T-helper 2 cell treated with Interferon-gamma antibody and Interleukin-4, amounts not matched to agents 5 μg/mL and 100 μg/mL, for 36 hours (primary cell): ENCODE data around the gene METTL15.
"Not testable (repeated sequence)": the region's sequence is repeated elsewhere in the genome, so short reads cannot be mapped to it uniquely, and the experiment has no call there.

Experiments used
- DNase-seq: peaks from one replicate; pipeline ENCODE4 v3.0.0; 2021; ENCODE audit warnings: low spot score
- H3K27ac Mint-ChIP-seq: one replicate; pipeline ENCODE4 v1.8.0; 2021; ENCODE audit warnings: mild to moderate bottlenecking, mixed read lengths
- H3K27me3 Mint-ChIP-seq: one replicate; pipeline ENCODE4 v1.8.0; 2021; ENCODE audit warnings: low read depth, mixed read lengths
- H3K36me3 Mint-ChIP-seq: one replicate; pipeline ENCODE4 v1.8.0; 2021; ENCODE audit warnings: low read depth, mixed read lengths
- H3K4me1 Mint-ChIP-seq: one replicate; pipeline ENCODE4 v1.8.0; 2021; ENCODE audit warnings: low read depth, mixed read lengths
- H3K4me3 Mint-ChIP-seq: one replicate; pipeline ENCODE4 v1.8.0; 2022; ENCODE audit warnings: mild to moderate bottlenecking, moderate library complexity, mixed read lengths
- H3K9me3 Mint-ChIP-seq: one replicate; pipeline ENCODE4 v1.8.0; 2021; ENCODE audit warnings: mixed read lengths

Gene METTL15

DNA sequence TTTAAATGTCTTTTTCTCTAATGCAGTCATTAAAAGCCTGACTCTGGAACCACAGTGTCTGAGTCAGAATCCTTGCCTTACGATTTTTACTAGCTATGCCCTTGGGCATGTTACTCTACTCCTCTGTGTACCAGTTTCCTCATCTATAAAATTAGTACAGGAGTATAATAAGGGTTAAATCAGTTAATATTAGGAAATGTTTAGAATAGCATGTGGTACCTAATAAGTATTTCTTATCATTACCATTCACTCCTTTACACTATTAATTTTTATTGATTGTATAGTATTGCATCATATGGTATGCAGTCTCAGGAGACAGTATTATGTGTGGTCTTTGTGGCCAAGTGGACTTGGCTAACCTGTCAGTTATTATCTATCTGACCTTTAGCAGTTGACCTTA is 68.2 kb downstream of the METTL15 start:
- Mint-ChIP-seq H3K4me3 (no peak overlapping the region), H3K4me1 (no peaks in the 10 kb centered on the region)

DNA sequence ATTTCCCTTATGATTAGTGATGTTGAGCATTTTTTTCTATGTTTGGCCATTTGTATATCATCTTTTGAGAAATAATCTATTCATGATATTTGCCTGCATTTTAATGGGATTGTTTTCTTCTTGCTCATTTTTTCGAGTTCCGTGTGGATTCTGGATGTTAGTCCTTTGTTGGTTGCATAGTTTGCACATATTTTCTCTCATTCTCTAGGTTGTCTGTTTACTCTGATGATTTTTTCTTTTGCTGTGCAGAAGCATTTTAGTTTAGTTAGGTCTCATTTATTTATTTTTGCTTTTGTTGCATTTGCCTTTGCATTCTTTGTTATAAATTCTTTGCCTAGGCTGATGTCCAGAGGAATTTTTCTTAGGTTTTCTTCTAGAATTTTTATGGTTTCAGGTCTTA is 87.3 kb downstream of the METTL15 start:
- no peaks in the 10 kb centered on the region for H3K4me1 Mint-ChIP-seq
- DNase-seq: no peak
- no peak overlapping the region for H3K27ac Mint-ChIP-seq
- no peaks in the 10 kb centered on the region for H3K27me3 Mint-ChIP-seq
- no peak overlapping the region for H3K4me3 Mint-ChIP-seq
- H3K36me3 Mint-ChIP-seq: peaks cover 19% of the 10 kb centered on the region
- H3K9me3 Mint-ChIP-seq: peaks cover 11% of the 10 kb centered on the region

More for the DNA sequence above, 68.2 kb downstream of the METTL15 start:
- H3K27me3 Mint-ChIP-seq: no peaks in the 10 kb centered on the region
- no peak for DNase-seq
- peaks cover 6% of the 10 kb centered on the region for H3K9me3 Mint-ChIP-seq
- H3K27ac Mint-ChIP-seq: no peak overlapping the region
- peaks cover 13% of the 10 kb centered on the region for H3K36me3 Mint-ChIP-seq

DNA sequence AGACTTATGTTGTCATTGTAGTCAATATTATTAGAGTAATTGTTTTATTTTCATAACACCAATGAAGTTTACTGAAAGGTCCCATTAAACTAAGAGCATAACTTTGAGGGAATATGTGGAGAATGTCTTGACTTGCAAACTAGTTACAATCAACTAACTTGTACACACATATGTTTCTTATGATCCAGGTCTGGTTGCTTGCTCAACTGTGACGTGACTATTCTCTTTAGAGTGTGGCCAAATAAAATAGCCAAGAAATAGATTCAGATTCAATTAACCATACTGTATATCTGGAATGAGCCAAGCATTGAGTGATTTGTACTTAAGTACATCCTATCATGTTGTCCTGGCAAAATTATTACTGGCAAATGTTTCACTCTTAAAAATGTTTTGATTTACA is 101.7 kb downstream of the METTL15 start:
- Mint-ChIP-seq H3K36me3 (peaks cover 11% of the 10 kb centered on the region), H3K4me1 (no peaks in the 10 kb centered on the region), H3K27ac (no peak overlapping the region), H3K4me3 (no peak overlapping the region), H3K9me3 (no peaks in the 10 kb centered on the region), H3K27me3 (no peaks in the 10 kb centered on the region)
- DNase-seq: no peak

DNA sequence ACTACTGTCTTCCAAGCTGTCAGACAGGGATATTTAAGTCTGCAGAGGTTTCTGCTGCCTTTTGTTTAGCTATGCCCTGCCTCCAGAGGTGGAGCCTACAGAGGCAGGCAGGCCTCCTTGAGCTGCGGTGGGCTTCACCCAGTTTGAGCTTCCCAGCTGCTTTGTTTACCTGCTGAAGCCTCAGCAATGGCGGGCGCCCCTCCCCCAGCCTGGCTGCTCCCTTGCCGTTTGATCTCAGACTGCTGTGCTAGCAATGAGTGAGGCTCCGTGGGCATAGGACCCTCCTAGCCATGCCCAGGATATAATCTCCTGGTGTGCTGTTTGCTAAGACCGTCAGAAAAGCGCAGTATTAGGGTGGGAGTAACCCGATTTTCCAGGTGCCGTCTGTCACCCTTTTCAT is 113.9 kb downstream of the METTL15 start:
- not testable (repeated sequence) for DNase-seq, H3K4me3 Mint-ChIP-seq, H3K4me1 Mint-ChIP-seq

DNA sequence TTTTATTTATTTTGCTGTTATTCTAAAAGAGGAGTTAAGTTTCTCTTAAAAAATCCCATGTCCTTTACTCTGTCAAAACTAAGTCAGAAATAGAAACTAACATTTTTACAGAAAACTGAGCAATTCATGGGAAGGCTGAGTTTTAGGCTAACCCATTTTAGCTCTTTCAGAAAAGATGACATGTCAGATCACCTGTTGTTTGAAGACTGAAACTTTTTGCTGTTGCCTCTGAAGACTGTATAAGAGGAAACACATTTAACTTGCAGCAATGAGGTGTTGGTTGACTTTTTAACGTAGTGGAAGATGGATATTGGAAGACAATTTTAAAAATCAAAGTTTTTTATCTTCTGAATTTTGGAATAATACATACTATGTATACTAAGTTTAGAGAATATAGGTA is 115.4 kb downstream of the METTL15 start:
- DNase-seq: no peak
- Mint-ChIP-seq H3K27ac (no peak overlapping the region), H3K9me3 (peaks cover 4% of the 10 kb centered on the region), H3K4me1 (peaks cover 4% of the 10 kb centered on the region), H3K4me3 (no peak overlapping the region), H3K27me3 (no peaks in the 10 kb centered on the region), H3K36me3 (peaks cover 5% of the 10 kb centered on the region)

More for the DNA sequence above, 113.9 kb downstream of the METTL15 start:
- peaks cover 13% of the 10 kb centered on the region for H3K36me3 Mint-ChIP-seq
- not testable (repeated sequence) for H3K27ac Mint-ChIP-seq, H3K27me3 Mint-ChIP-seq
- peaks cover 13% of the 10 kb centered on the region for H3K9me3 Mint-ChIP-seq

DNA sequence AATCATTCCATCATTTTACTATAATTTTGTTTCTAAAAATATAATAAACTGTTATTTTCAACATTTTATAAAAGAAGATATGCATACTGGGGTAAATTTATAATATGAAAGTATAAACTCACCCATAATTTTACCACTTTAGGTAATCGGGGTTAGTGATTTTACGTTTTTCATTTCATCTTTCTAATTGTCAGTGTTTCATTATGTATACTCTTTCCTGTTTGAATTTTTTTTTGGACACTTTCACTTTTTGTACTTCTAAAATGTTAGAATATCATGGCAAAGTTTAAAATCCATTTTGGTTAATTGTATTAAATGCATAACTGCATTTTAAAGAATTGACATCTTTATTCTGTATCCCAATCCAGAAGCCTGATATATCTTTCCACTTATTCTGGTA is 115.8 kb downstream of the METTL15 start:
- Mint-ChIP-seq H3K4me1 (peaks cover 4% of the 10 kb centered on the region), H3K27me3 (no peaks in the 10 kb centered on the region), H3K4me3 (no peak overlapping the region), H3K36me3 (peaks cover 5% of the 10 kb centered on the region), H3K9me3 (peaks cover 3% of the 10 kb centered on the region), H3K27ac (no peak overlapping the region)
- DNase-seq: no peak

DNA sequence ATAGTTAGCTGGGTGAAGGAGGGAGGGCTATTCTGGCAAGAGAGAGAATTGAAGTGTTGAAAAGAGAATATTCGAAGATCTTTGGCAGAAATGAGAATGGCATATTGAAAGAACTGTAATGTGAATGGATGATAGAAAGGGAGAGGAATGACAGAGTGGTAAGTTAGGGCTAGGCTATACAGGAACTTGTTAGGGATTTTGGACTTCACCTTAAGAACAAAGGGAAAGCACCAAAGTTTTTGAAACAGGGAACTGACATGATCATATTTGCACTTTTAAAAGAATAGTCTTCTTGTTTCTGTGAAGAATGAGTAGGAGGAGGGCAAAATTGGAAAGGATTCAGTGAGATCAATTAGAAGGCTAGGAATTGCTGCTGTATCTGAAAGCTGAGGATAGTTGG is 119.3 kb downstream of the METTL15 start:
- H3K36me3 Mint-ChIP-seq: no peaks in the 10 kb centered on the region
- H3K4me1 Mint-ChIP-seq: peaks cover 4% of the 10 kb centered on the region
- no peaks in the 10 kb centered on the region for H3K27me3 Mint-ChIP-seq
- DNase-seq: no peak
- no peaks in the 10 kb centered on the region for H3K9me3 Mint-ChIP-seq
- no peak overlapping the region for H3K4me3 Mint-ChIP-seq
- no peak overlapping the region for H3K27ac Mint-ChIP-seq

DNA sequence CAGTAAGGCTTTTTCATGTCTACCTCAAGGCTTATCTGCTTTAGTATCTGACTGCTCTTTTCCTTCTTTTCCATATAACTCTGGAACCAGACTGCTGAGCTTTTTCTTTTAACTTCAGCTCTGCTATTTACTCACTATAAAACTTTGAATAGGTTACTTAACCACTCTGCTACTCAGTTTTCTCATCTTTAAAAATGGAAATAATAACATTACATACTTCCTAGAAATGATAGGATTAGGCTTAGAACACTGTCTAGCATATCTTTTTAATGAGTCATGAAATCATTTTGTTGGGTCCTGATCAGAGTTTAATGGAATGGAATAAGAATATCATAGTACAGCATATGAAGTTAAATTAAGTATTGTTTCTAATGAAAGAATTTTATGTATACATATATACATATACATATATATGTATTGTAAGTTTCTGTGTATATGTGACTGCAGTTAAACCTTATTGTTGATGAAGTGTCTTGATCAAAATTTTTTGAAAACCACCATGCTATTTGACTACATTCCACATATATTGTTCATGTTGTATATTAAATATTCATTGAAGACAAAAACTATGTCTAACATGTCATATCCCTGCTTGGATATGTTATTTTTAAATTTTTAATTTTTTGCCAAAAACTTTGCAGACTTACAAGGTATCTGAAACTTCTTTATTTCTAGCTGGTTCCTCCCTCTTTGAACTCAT is 120.2 kb downstream of the METTL15 start:
- Mint-ChIP-seq H3K9me3 (no peaks in the 10 kb centered on the region), H3K27ac (no peak overlapping the region), H3K27me3 (no peaks in the 10 kb centered on the region), H3K4me3 (no peak overlapping the region), H3K4me1 (peaks cover 4% of the 10 kb centered on the region), H3K36me3 (no peaks in the 10 kb centered on the region)
- DNase-seq: no peak

DNA sequence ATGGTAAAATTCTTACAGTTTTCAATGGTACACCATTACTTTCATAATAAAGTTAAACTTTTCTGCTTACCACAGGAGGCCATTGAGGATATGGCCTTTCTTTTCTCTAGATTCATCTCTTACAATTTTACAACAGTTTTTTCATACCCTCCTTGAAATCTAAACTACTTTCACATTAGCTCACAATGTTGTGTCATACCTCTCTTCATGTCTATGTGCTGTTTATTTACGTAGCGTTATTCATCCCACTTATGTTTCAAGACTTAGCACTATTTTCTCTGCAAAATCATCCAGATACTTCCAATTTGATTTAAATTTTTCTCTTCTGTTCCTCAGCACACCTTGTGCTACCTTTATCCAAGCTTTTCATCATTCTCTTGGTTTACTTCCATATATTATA is 123.3 kb downstream of the METTL15 start:
- H3K9me3 Mint-ChIP-seq: peaks cover 2% of the 10 kb centered on the region
- H3K36me3 Mint-ChIP-seq: peaks cover under 1% of the 10 kb centered on the region
- H3K27me3 Mint-ChIP-seq: no peaks in the 10 kb centered on the region
- no peak for DNase-seq
- H3K4me3 Mint-ChIP-seq: no peak overlapping the region
- no peak overlapping the region for H3K27ac Mint-ChIP-seq
- no peaks in the 10 kb centered on the region for H3K4me1 Mint-ChIP-seq

DNA sequence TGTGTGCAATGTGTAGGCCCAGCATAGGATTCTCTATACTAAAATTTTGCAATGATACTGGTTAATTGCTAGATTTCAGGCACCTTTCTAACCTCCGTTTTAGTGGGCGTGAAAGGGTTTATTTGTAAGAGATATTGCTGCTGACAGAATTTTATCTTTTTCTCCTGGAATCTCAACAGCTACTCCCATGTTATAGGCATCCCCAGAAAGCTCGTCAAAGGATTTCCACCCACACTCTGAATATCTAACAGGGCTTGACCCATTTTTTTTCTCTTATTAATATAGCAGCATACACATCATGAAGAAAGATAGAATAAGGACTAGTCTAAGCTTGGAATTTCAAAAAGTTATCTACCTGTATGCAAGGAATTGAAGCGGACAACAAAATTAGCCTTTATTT is 124.5 kb downstream of the METTL15 start:
- Mint-ChIP-seq H3K4me1 (no peaks in the 10 kb centered on the region), H3K27ac (no peak overlapping the region), H3K4me3 (no peak overlapping the region), H3K9me3 (peaks cover 5% of the 10 kb centered on the region), H3K36me3 (peaks cover 5% of the 10 kb centered on the region), H3K27me3 (no peaks in the 10 kb centered on the region)
- no peak for DNase-seq

DNA sequence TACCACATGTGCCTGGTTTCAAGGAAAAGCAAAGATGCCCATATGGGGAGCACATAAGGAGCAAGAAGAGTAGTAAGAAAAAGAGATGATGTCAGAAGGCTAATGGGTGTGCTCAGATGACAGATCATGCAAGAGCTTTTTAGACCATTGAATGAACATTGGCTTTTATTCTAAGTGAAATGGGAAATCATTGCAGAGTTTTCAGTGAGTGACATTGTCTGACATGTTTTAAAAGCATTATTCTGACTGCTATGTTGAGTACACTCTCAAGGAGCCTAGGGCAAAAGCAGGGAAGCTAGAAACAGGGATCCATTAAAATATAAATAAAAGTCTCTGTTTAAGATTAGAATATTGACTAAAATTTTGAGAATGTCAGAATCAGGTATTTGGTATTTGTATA is 133.6 kb downstream of the METTL15 start:
- Mint-ChIP-seq H3K9me3 (no peaks in the 10 kb centered on the region), H3K36me3 (peaks cover 5% of the 10 kb centered on the region), H3K27me3 (no peaks in the 10 kb centered on the region), H3K4me1 (peaks cover 1% of the 10 kb centered on the region), H3K4me3 (no peak overlapping the region), H3K27ac (no peak overlapping the region)
- DNase-seq: no peak

DNA sequence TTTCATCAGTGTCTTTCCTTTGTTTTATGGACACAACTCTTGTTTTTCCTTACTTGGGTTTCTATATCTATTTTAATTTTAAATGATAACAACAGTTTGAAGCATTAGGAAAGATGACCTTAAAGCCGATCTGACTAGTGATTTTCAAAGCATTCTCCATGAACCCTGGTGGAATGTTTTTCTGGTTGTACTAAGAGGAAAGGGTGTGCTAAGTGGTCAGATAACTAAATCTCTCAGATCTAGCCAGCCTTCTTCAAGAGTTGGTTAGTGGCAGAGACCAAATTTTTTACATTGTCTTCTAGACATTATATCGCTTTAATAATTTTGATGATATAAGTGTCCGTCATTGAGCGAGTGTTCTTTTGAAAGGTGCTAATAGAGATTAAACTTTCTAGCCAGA is 134.4 kb downstream of the METTL15 start:
- H3K27me3 Mint-ChIP-seq: no peaks in the 10 kb centered on the region
- peaks cover 1% of the 10 kb centered on the region for H3K4me1 Mint-ChIP-seq
- no peak for DNase-seq
- H3K27ac Mint-ChIP-seq: no peak overlapping the region
- no peak overlapping the region for H3K4me3 Mint-ChIP-seq
- peaks cover 2% of the 10 kb centered on the region for H3K36me3 Mint-ChIP-seq
- H3K9me3 Mint-ChIP-seq: no peaks in the 10 kb centered on the region

DNA sequence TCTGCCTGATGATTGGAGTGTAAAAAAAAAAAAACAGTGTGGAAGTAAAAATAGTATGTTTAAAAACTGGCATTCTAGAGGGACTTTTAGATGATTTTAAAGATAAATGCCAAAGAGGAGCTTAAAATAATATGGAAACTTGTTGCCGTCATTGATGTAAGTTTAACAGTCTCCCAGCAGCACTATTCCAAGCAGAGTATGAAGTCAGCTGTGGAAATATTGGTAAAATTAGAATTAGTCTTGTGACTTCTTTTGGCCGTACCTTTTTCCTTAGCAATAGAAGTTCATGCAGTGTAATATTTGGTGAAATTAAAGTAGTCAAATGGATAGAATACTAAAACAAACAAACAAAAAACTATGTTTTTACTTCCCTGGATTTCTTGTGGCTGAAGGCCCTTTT is 134.9 kb downstream of the METTL15 start:
- Mint-ChIP-seq H3K36me3 (peaks cover 2% of the 10 kb centered on the region), H3K27me3 (no peaks in the 10 kb centered on the region)

DNA sequence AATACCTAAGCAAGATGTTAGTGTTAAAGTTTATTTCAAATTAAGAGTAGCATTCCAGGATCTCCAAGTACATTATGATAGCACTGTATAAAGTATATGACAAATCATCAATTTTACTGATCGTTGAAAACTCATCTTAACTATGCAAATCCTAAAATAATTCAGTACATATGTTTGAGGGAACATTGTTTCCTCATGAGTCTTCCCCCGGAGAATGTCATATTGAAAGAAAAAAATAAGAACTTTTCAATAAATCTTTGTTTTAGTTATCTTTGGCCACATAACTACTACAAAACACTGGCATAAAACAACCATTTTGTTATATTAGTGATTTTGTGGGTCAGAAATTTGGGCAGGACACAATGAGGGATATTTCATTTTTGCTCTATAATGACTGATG is 135.4 kb downstream of the METTL15 start:
- H3K27ac Mint-ChIP-seq: no peak overlapping the region
- peaks cover 2% of the 10 kb centered on the region for H3K36me3 Mint-ChIP-seq

More for the DNA sequence above, 134.9 kb downstream of the METTL15 start:
- Mint-ChIP-seq H3K9me3 (no peaks in the 10 kb centered on the region), H3K27ac (no peak overlapping the region), H3K4me3 (no peak overlapping the region), H3K4me1 (peaks cover 1% of the 10 kb centered on the region)
- DNase-seq: no peak

DNA sequence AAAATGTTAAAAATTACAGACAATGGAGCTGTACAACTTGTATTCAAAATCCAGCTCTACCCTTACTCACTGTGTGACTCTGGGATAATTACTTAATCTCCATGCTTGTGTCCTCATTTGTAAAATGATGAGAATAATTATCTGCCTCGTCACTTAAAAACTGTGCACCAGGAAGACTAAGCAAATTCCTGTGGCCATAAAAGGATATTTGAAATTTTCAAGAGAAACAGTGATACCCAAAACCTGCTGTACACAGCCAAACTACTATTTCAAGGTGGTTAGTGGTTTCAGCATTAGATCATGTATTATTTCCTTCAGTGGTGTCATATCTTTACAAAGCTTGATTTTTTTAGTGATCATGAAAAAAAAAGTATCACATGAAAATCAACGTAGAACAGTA is 136.9 kb downstream of the METTL15 start:
- Mint-ChIP-seq H3K36me3 (peaks cover 2% of the 10 kb centered on the region), H3K27ac (no peak overlapping the region), H3K4me1 (peaks cover 1% of the 10 kb centered on the region), H3K9me3 (no peaks in the 10 kb centered on the region), H3K27me3 (no peaks in the 10 kb centered on the region), H3K4me3 (no peak overlapping the region)
- DNase-seq: no peak

More for the DNA sequence above, 135.4 kb downstream of the METTL15 start:
- no peaks in the 10 kb centered on the region for H3K9me3 Mint-ChIP-seq
- H3K4me1 Mint-ChIP-seq: peaks cover 1% of the 10 kb centered on the region
- no peak overlapping the region for H3K4me3 Mint-ChIP-seq
- H3K27me3 Mint-ChIP-seq: no peaks in the 10 kb centered on the region
- no peak for DNase-seq
